Gastrocnemius medialis (tissue), 4 donors: Measurements from ENCODE around the gene CNST. TPM values are rescaled to one million over a fixed set of nuclear protein-coding genes. Genes with fewer than 3 reads are reported as not detected.
"Not testable (repeated sequence)": the region's sequence is repeated elsewhere in the genome, so short reads cannot be mapped to it uniquely, and the experiment has no call there.

Source experiments
- ATAC-seq, 2 donors: fragments of 150-250 bp; one replicate each; pipeline ENCODE4 v1.9.1; 2016
- DNase-seq, 2 donors: peaks; one replicate each; pipeline ENCODE4 v3.0.0-alpha.2; 2019
- H3K27ac ChIP-seq, 4 donors: fragments of 200-600 bp; sonication (generic); 1 replicate in 1 of 4; 2 replicates in 3 of 4; pipeline ENCODE4 v1.5.1; 2016 to 2018; ENCODE audit warnings: mild to moderate bottlenecking in 2 of 4, moderate library complexity in 1 of 4
- H3K27me3 ChIP-seq, 3 donors: fragments of 200-600 bp; sonication (generic) in 2 of 3; 1 replicate in 1 of 3; 2 replicates in 2 of 3; pipeline versions ENCODE4 v1.5.1 to v1.6.0; 2016 to 2019; ENCODE audit warnings: mild to moderate bottlenecking in 1 of 3, moderate library complexity in 1 of 3
- H3K36me3 ChIP-seq, 2 donors: fragments of 200-600 bp; sonication (generic) in 1 of 2; one replicate each; pipeline ENCODE4 v1.5.1; 2017 to 2018
- H3K4me1 ChIP-seq, 2 donors: fragments of 200-600 bp; sonication (generic) in 1 of 2; one replicate each; pipeline ENCODE4 v1.5.1; 2016 to 2017; ENCODE audit warnings: mild to moderate bottlenecking in 2 of 2
- H3K4me3 ChIP-seq, 4 donors: fragments of 200-600 bp; sonication (generic) in 3 of 4; 1 replicate in 1 of 4; 2 replicates in 3 of 4; pipeline ENCODE4 v1.5.1; 2016 to 2019; ENCODE audit warnings: mild to moderate bottlenecking in 2 of 4
- H3K9me3 ChIP-seq, 3 donors: fragments of 200-600 bp; sonication (generic) in 2 of 3; 1 replicate in 1 of 3; 2 replicates in 2 of 3; pipeline ENCODE4 v1.5.1; 2016 to 2019
- CTCF ChIP-seq, 5 experiments: fragments of 450-650 bp in 3 of 5; fragments of 200-600 bp in 2 of 5; sonication (generic) in 2 of 5; IDR thresholded peaks in 4 of 5; conservative IDR thresholded peaks in 1 of 5; 1 replicate in 4 of 5; 2 replicates in 1 of 5; pipeline ENCODE4 v1.5.1; 2016 to 2019; ENCODE audit warnings: antibody characterized with exemption in 5 of 5, mild to moderate bottlenecking in 3 of 5, moderate library complexity in 3 of 5
- POLR2A ChIP-seq, 2 donors: fragments of 450-650 bp; IDR thresholded peaks; one replicate each; pipeline ENCODE4 v1.6.1; 2017; ENCODE audit warnings: antibody characterized with exemption in 2 of 2, mild to moderate bottlenecking in 2 of 2, moderate library complexity in 2 of 2
- in situ Hi-C, 4 donors: fragments of 200-750 bp; cut with MboI; loops; one replicate each; pipeline versions ENCODE4 v1.15.0 to v1.8.0; 2017; ENCODE audit warnings: low sequenced_read_pairs in 4 of 4
- intact Hi-C: fragments of 100-400 bp; cut with DNase I; formaldehyde crosslinking; loops from one replicate; pipeline ENCODE4 v1.15.1; 2023; ENCODE audit warnings: low total_unique reads
- total RNA-seq, 4 donors: library from RNA; depleted of rRNA; stranded (reverse); fragments of >200 nt; gene quantifications; one replicate each; pipeline versions ENCODE4 v1.1.0 to v1.2.3, GENCODE V29; 2016

The CNST gene
- total RNA-seq, 4 donors from 2014 or later, result 62.7 to 105 (median 81.5) TPM

- Histone ChIP-seq H3K4me1 (no peaks in the 10 kb centered on the region), H3K36me3 (no peaks in the 10 kb centered on the region), H3K9me3 (no peaks in the 10 kb centered on the region), H3K4me3 (no peak overlapping the region), H3K27me3 (no peaks in the 10 kb centered on the region), H3K27ac (no peak overlapping the region)
- intact Hi-C loops, result no loop called here
- in situ Hi-C loops, result no loop called here
- TF ChIP-seq CTCF (IDR thresholded peaks at IDR 0.05 in 4 of 5, conservative IDR thresholded peaks at IDR 0.05 in 1 of 5) (no peak), POLR2A (IDR thresholded peaks at IDR 0.05) (no peak)
- ATAC-seq (no peak), DNase-seq (no peak)
Measured at GRCh38 chr1:246705368-246705767, 139.1 kb downstream of the CNST start.

GRCh38 chr1:246708166-246708565 lies 141.9 kb downstream of the CNST start:
- in situ Hi-C loops (no loop called here), intact Hi-C loops (no loop called here)
- ATAC-seq (no peak), DNase-seq (no peak)
- TF ChIP-seq CTCF (IDR thresholded peaks at IDR 0.05 in 4 of 5, conservative IDR thresholded peaks at IDR 0.05 in 1 of 5) (no peak), POLR2A (IDR thresholded peaks at IDR 0.05) (no peak)
- no peaks in the 10 kb centered on the region for H3K27me3 ChIP-seq
- H3K4me1 ChIP-seq, result no peaks in the 10 kb centered on the region
- H3K4me3 ChIP-seq, result no peak overlapping the region
- H3K27ac ChIP-seq, result no peak overlapping the region
- no peaks in the 10 kb centered on the region for H3K9me3 ChIP-seq
- H3K36me3 ChIP-seq, result no peaks in the 10 kb centered on the region

- Histone ChIP-seq H3K36me3 (no peaks in the 10 kb centered on the region), H3K27me3 (no peaks in the 10 kb centered on the region), H3K4me1 (no peaks in the 10 kb centered on the region), H3K27ac (no peak overlapping the region), H3K4me3 (no peak overlapping the region), H3K9me3 (no peaks in the 10 kb centered on the region)
- DNase-seq (no peak), ATAC-seq (no peak)
- TF ChIP-seq CTCF (IDR thresholded peaks at IDR 0.05 in 4 of 5, conservative IDR thresholded peaks at IDR 0.05 in 1 of 5) (no peak), POLR2A (IDR thresholded peaks at IDR 0.05) (no peak)
- in situ Hi-C loops (no loop called here), intact Hi-C loops (no loop called here)
Measured at GRCh38 chr1:246709196-246709595, 142.9 kb downstream of the CNST start.

- in situ Hi-C loops, result no loop called here
- H3K36me3 ChIP-seq, result no peaks in the 10 kb centered on the region
- ATAC-seq (no peak), DNase-seq (no peak)
- intact Hi-C loops, result no loop called here
- no peak overlapping the region for H3K27ac ChIP-seq
- H3K9me3 ChIP-seq, result no peaks in the 10 kb centered on the region
- no peaks in the 10 kb centered on the region for H3K4me1 ChIP-seq
- H3K27me3 ChIP-seq, result no peaks in the 10 kb centered on the region
- TF ChIP-seq CTCF (IDR thresholded peaks at IDR 0.05 in 4 of 5, conservative IDR thresholded peaks at IDR 0.05 in 1 of 5) (no peak), POLR2A (IDR thresholded peaks at IDR 0.05) (no peak)
- no peak overlapping the region for H3K4me3 ChIP-seq
Measured at GRCh38 chr1:246709835-246710234, 143.6 kb downstream of the CNST start.

- in situ Hi-C loops (no loop called here), intact Hi-C loops (no loop called here)
- TF ChIP-seq CTCF (IDR thresholded peaks at IDR 0.05 in 4 of 5, conservative IDR thresholded peaks at IDR 0.05 in 1 of 5), result no peak
- no peak for TF ChIP-seq POLR2A (IDR thresholded peaks at IDR 0.05)
- DNase-seq (no peak), ATAC-seq (no peak)
- Histone ChIP-seq H3K4me3 (no peak overlapping the region), H3K9me3 (no peaks in the 10 kb centered on the region), H3K4me1 (no peaks in the 10 kb centered on the region), H3K36me3 (no peaks in the 10 kb centered on the region), H3K27me3 (no peaks in the 10 kb centered on the region), H3K27ac (no peak overlapping the region)
Measured at GRCh38 chr1:246711548-246712003, 145.3 kb downstream of the CNST start.

- ATAC-seq, H3K4me3 ChIP-seq, H3K27ac ChIP-seq, H3K4me1 ChIP-seq, H3K27me3 ChIP-seq, DNase-seq, H3K9me3 ChIP-seq, H3K36me3 ChIP-seq, intact Hi-C loops, in situ Hi-C loops: not testable (repeated sequence)
Measured at GRCh38 chr1:246712428-246712827, 146.2 kb downstream of the CNST start.
